ENCODE results near the gene TRPC1.

DNA sequence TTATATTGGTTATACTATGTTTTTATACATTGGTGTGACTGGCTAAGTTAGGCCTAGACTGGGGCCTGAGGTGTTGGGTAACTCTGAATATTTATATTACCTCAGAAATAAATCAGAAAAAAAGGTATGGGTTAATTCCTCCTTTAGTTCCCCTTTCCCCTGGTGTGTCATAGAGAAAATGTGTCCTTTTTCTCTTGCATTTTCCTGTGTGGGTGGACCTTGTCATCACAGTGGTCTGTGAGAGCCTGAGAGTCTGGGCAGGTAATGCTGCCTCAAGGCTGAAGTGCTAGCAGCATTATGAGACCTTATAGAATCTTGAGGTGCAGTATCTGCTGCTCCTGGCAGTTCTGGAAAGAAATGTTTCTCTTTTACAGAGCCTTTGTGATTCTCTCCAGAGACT lies 95.3 kb downstream of the TRPC1 start:
- no peak for TF ChIP-seq POLR2A (IDR thresholded peaks at IDR 0.05)
- TF ChIP-seq, protein P1, sequence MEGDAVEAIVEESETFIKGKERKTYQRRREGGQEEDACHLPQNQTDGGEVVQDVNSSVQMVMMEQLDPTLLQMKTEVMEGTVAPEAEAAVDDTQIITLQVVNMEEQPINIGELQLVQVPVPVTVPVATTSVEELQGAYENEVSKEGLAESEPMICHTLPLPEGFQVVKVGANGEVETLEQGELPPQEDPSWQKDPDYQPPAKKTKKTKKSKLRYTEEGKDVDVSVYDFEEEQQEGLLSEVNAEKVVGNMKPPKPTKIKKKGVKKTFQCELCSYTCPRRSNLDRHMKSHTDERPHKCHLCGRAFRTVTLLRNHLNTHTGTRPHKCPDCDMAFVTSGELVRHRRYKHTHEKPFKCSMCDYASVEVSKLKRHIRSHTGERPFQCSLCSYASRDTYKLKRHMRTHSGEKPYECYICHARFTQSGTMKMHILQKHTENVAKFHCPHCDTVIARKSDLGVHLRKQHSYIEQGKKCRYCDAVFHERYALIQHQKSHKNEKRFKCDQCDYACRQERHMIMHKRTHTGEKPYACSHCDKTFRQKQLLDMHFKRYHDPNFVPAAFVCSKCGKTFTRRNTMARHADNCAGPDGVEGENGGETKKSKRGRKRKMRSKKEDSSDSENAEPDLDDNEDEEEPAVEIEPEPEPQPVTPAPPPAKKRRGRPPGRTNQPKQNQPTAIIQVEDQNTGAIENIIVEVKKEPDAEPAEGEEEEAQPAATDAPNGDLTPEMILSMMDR (IDR thresholded peaks at IDR 0.05) = no peak
